ENCODE results near the gene PAX8. TPM values are rescaled to one million over a fixed set of nuclear protein-coding genes. Genes with fewer than 3 reads are reported as not detected.
A peak's percentile ranks its signal among the peaks of the same experiment; 100 is the strongest.

The PAX8 gene
- total and polyA plus RNA-seq, 2 of the 13 experiments (the other 11 are each of a cell fraction or from before 2014, with no cell fraction given) = 1.5 to 8.8 TPM

DNA sequence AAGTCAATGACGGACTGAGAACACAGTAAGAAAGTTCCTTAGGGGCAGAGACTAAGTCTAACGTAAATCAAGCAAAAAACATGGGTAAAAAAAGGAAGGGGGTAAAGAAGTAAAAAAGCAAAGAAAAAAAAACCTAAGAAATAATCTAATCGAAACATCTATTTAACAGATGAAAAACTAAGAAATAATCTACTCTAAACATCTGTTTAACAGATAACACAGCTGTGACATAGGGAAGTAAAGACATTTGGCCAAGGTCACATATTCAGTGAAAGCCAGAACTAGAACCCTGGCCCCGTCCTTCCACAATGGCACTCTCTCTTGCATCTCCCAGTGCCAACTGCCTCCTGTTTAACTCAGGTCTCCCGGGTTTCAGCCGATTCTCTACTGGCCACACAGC is 56.9 kb downstream of the PAX8 start (continued):
- TF ChIP-seq ZNF816 (CRISPR knock-in tag; IDR thresholded peaks at IDR 0.05; ENCODE audit: borderline replicate concordance) = no peak

GRCh38 chr2:113220970-113221708 is 57.6 kb downstream of the PAX8 start:
- CTCF ChIA-PET (ENCODE audit: low intra/inter-chr PET ratio, low total read pairs) = no interaction called here
- Histone ChIP-seq H3K9ac (ENCODE audit: insufficient read depth, low read depth, low read length) (peak overlapping the region; percentile 92), H3K27ac (ENCODE audit: extremely low read length, insufficient read depth, low read length) (peak overlapping the region; percentile 10), H3K4me2 (ENCODE audit: low read depth, low read length) (peak overlapping the region; percentile 97), H3K9me3 (ENCODE audit: low read length) (no peaks in the 10 kb centered on the region), H3K4me1 (ENCODE audit: insufficient read depth, low read length) (peaks cover 86% of the 10 kb centered on the region), H4K20me1 (ENCODE audit: insufficient read depth, low read length) (no peaks in the 10 kb centered on the region), H3K36me3 (replicated peaks in 1 of 2; ENCODE audit: control insufficient read depth in 1 of 2, insufficient read depth in 2 of 2, low read length in 2 of 2) (no peaks in the 10 kb centered on the region), H3K27me3 (ENCODE audit: control insufficient read depth in 1 of 2, insufficient read depth in 2 of 2, low read length in 2 of 2) (no peaks in the 10 kb centered on the region; a peak in 1 of 5 replicates), H2AFZ (ENCODE audit: low read length) (no peak overlapping the region), H3K79me2 (ENCODE audit: insufficient read depth, low read length) (no peaks in the 10 kb centered on the region), H3K4me3 (replicated peaks in 1 of 3; ENCODE audit: insufficient read depth in 1 of 3, low read depth in 2 of 3, low read length in 3 of 3) (no peak overlapping the region)
- POLR2A ChIA-PET = interaction anchor here (1.0 to 3.7 kb wide), 8 partner anchors 13 to 68 kb away, joined by 5 to 24 read pairs (median 12); no protein-coding TSS in a partner anchor
- FAIRE-seq (no peak), DNase-seq (ENCODE audit: low spot score) (no peak), ATAC-seq (no peak)
- 85% methylated on average over 6 of the region's 6 CpGs for WGBS (ENCODE audit: low lambda C conversion rate)
- no TSS peak for BruUV-seq (replicated peaks)
- TF ChIP-seq XRCC5 (optimal IDR thresholded peaks at IDR 0.05; ENCODE audit: low read length) (no peak), SIN3B (IDR thresholded peaks at IDR 0.05; ENCODE audit: low read length) (no peak), PAWR (CRISPR knock-in tag; IDR thresholded peaks at IDR 0.05; ENCODE audit: borderline replicate concordance) (no peak), ZNF558 (CRISPR knock-in tag; IDR thresholded peaks at IDR 0.05; ENCODE audit: borderline replicate concordance) (no peak), ZNF629 (CRISPR knock-in tag; conservative IDR thresholded peaks at IDR 0.05) (peak; percentile 77)
- TF ChIP-seq, protein P1, sequence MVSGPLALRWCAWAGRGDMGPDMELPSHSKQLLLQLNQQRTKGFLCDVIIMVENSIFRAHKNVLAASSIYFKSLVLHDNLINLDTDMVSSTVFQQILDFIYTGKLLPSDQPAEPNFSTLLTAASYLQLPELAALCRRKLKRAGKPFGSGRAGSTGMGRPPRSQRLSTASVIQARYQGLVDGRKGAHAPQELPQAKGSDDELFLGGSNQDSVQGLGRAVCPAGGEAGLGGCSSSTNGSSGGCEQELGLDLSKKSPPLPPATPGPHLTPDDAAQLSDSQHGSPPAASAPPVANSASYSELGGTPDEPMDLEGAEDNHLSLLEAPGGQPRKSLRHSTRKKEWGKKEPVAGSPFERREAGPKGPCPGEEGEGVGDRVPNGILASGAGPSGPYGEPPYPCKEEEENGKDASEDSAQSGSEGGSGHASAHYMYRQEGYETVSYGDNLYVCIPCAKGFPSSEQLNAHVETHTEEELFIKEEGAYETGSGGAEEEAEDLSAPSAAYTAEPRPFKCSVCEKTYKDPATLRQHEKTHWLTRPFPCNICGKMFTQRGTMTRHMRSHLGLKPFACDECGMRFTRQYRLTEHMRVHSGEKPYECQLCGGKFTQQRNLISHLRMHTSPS (CRISPR knock-in tag; IDR thresholded peaks at IDR 0.05; ENCODE audit: low read depth) = no peak
- TF ChIP-seq, protein P2, sequence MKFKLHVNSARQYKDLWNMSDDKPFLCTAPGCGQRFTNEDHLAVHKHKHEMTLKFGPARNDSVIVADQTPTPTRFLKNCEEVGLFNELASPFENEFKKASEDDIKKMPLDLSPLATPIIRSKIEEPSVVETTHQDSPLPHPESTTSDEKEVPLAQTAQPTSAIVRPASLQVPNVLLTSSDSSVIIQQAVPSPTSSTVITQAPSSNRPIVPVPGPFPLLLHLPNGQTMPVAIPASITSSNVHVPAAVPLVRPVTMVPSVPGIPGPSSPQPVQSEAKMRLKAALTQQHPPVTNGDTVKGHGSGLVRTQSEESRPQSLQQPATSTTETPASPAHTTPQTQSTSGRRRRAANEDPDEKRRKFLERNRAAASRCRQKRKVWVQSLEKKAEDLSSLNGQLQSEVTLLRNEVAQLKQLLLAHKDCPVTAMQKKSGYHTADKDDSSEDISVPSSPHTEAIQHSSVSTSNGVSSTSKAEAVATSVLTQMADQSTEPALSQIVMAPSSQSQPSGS (CRISPR knock-in tag; IDR thresholded peaks at IDR 0.05) = no peak
- TF ChIP-seq, protein P3, sequence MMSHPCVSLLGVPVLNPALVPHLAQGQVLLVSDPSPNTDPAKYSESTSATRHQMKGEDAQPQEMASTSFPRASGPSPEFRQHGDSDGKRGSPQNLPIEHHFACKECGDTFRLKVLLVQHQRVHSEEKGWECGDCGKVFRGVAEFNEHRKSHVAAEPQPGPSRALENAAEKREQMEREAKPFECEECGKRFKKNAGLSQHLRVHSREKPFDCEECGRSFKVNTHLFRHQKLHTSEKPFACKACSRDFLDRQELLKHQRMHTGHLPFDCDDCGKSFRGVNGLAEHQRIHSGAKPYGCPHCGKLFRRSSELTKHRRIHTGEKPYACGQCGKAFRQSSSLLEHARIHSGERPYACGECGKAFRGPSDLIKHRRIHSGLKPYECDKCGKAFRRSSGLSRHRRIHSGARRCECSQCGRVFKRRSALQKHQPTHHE (CRISPR knock-in tag; IDR thresholded peaks at IDR 0.05; ENCODE audit: borderline replicate concordance) = no peak
- intact Hi-C loops (cut with micrococcal nuclease; ENCODE audit: unreplicated experiment) = no loop called here
- in situ Hi-C loops (cut with HindIII; ENCODE audit: extremely low pct_ligation_motif_present, low pct_unique_long_range_greater_than_20kb) = no loop called here
